Ascending aorta (tissue), 2 donors: ENCODE measurements around the gene SORCS3. TPM values are rescaled to one million over a fixed set of nuclear protein-coding genes. Genes with fewer than 3 reads are reported as not detected.
A peak's percentile ranks its signal among the peaks of the same experiment; 100 is the strongest.

Experiments used
- DNase-seq, 2 donors: peaks; one replicate each; pipeline ENCODE4 v3.0.0-alpha.2; 2019; ENCODE audit warnings: low spot score in 2 of 2
- H3K27ac ChIP-seq, 2 donors: fragments of 200-600 bp; sonication (generic); one replicate each; pipeline ENCODE4 v1.5.1; 2016 to 2017; ENCODE audit warnings: mild to moderate bottlenecking in 1 of 2
- H3K27me3 ChIP-seq: fragments of 200-600 bp; sonication (generic); one replicate; pipeline ENCODE4 v1.5.1; 2017
- H3K36me3 ChIP-seq, 2 donors: fragments of 200-600 bp; sonication (generic); one replicate each; pipeline ENCODE4 v1.5.1; 2016
- H3K4me1 ChIP-seq, 2 donors: fragments of 200-600 bp; sonication (generic); one replicate each; pipeline ENCODE4 v1.5.1; 2016 to 2017; ENCODE audit warnings: mild to moderate bottlenecking in 1 of 2
- H3K4me3 ChIP-seq, 2 donors: fragments of 200-600 bp; sonication (generic); one replicate each; pipeline ENCODE4 v1.5.1; 2016 to 2017; ENCODE audit warnings: mild to moderate bottlenecking in 1 of 2
- H3K9me3 ChIP-seq, 2 donors: fragments of 200-600 bp; sonication (generic); one replicate each; pipeline ENCODE4 v1.5.1; 2016
- intact Hi-C: fragments of 100-400 bp; cut with DNase I; formaldehyde crosslinking; loops from one replicate; pipeline ENCODE4 v1.15.1; 2023
- total RNA-seq: library from RNA; depleted of rRNA; stranded (reverse); fragments of >200 nt; gene quantifications from one replicate; pipeline ENCODE4 v1.1.0, GENCODE V29; 2016
- TF ChIP-seq, protein P1 (sequence below), 3 experiments: fragments of 200-600 bp in 2 of 3; fragments of 450-650 bp in 1 of 3; sonication (generic) in 2 of 3; IDR thresholded peaks; one replicate each; pipeline ENCODE4 v1.5.1; 2016 to 2019; ENCODE audit warnings: antibody characterized with exemption in 3 of 3, mild to moderate bottlenecking in 1 of 3, moderate library complexity in 1 of 3

The SORCS3 gene
- total RNA-seq, 1 donor from 2014 or later, result not detected

DNA sequence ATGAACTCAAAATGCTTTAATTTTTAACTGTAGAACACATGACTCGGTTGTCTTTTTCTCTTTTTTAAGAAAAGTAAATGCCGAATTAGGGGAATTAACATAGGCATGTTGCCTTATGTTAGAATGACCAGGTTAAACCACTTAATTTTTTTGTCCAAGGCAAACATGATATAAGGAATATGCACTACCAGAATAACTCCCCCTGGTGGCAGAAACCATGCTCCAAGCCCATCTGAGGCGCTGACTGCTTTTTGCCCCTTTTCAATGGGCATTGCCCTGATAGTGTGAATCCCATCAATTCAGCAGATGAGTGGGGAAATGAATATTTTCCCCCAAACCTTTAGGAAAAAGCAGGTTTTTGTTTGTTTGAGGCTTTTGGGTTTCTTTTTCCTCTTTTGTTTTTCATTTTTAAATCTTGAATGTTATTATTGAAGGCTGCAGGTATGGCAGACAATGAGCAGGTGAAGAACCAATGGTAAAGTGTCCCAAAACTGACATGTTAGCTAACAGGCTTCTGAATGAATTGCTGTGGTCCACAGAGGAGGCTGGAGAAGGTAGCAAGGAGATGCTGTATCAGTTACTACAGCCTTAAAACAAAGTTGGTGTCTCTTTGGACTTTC lies 284.3 kb downstream of the SORCS3 start:
- H3K4me1 ChIP-seq, result no peaks in the 10 kb centered on the region
- TF ChIP-seq, protein P1, sequence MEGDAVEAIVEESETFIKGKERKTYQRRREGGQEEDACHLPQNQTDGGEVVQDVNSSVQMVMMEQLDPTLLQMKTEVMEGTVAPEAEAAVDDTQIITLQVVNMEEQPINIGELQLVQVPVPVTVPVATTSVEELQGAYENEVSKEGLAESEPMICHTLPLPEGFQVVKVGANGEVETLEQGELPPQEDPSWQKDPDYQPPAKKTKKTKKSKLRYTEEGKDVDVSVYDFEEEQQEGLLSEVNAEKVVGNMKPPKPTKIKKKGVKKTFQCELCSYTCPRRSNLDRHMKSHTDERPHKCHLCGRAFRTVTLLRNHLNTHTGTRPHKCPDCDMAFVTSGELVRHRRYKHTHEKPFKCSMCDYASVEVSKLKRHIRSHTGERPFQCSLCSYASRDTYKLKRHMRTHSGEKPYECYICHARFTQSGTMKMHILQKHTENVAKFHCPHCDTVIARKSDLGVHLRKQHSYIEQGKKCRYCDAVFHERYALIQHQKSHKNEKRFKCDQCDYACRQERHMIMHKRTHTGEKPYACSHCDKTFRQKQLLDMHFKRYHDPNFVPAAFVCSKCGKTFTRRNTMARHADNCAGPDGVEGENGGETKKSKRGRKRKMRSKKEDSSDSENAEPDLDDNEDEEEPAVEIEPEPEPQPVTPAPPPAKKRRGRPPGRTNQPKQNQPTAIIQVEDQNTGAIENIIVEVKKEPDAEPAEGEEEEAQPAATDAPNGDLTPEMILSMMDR (IDR thresholded peaks at IDR 0.05), result peak in 2 of 3 experiments; percentile 8 to 37
- H3K27me3 ChIP-seq, result no peaks in the 10 kb centered on the region
- intact Hi-C loops, result no loop called here
- H3K27ac ChIP-seq, result no peak overlapping the region
- no peak for DNase-seq
- no peaks in the 10 kb centered on the region for H3K36me3 ChIP-seq
- no peak overlapping the region for H3K4me3 ChIP-seq
- no peaks in the 10 kb centered on the region for H3K9me3 ChIP-seq

DNA sequence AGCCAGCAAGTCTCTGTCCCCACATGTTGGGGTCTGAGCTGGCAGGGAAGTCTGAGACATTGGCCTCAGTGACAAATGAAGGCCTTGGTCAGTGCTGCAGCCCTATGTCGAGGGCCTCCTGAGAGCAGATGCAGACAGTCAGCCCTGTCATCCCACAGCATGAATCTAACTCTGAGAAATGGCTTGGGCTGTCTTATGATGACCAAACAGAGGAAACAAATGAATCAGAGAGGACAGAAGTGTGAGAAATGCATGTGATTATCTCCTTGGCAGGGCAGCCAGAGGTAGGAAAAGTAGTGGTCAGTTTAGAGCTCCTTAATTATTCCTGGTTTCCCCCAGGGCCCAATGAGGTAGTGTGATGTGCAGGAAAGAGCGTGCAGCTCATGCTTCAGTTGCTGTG lies 287.6 kb downstream of the SORCS3 start:
- intact Hi-C loops, result no loop called here
- no peaks in the 10 kb centered on the region for H3K4me1 ChIP-seq
- H3K27ac ChIP-seq, result no peak overlapping the region
- H3K36me3 ChIP-seq, result no peaks in the 10 kb centered on the region
- no peak for DNase-seq
- no peaks in the 10 kb centered on the region for H3K9me3 ChIP-seq
- TF ChIP-seq, protein P1 (IDR thresholded peaks at IDR 0.05), result no peak
- H3K27me3 ChIP-seq, result no peaks in the 10 kb centered on the region
- no peak overlapping the region for H3K4me3 ChIP-seq

DNA sequence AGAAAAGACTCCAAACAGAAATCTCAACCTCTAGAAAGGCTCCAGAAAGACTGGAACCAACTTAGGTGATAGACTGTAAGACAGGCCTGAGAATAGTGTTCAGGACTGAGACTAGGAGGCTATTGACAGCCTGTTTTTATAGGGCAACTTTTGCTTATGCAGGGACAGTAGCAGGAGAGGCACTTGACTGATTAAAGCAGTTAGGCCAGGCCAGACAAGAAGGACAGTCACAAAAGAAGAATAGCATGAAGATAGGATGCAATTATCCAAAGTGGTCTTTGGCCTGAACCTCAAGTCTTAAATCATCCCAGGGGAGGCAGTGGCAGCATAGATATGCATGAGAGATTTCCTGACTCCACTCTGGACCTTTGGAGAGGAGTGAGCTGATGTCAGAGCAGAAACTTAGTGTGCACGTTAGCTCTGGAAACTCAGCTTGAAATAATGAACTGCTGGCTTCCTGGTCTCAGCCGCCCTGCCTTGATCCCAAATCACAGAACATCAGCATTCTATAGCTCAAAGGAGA lies 290.6 kb downstream of the SORCS3 start:
- TF ChIP-seq, protein P1 (IDR thresholded peaks at IDR 0.05), result no peak
- H3K27me3 ChIP-seq, result no peaks in the 10 kb centered on the region
- H3K27ac ChIP-seq, result no peak overlapping the region
- intact Hi-C loops, result no loop called here
- no peak for DNase-seq
- no peak overlapping the region for H3K4me3 ChIP-seq
- H3K9me3 ChIP-seq, result no peaks in the 10 kb centered on the region
- H3K36me3 ChIP-seq, result no peaks in the 10 kb centered on the region
- no peaks in the 10 kb centered on the region for H3K4me1 ChIP-seq

DNA sequence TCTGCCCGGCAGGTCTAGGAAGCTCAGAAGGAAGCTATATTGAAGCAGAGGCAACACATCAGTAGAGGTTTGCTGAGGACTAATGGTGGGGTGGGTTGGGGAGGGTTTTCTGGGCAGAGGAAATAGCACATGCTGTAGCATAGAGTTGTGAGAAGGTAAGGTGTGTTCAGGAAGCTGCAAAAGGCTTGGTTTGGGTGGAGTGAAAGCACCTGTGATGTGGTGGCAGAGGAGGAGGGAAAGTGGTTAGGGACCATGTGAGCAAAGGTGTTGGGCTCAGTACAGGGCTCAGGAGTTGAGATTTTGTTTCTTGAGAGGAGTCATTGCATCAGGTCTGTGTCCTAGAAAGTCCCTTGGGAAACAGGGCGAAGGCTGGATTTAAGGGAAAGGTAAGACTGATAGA lies 294.6 kb downstream of the SORCS3 start:
- no peak overlapping the region for H3K27ac ChIP-seq
- intact Hi-C loops, result no loop called here
- H3K4me3 ChIP-seq, result no peak overlapping the region
- H3K4me1 ChIP-seq, result no peaks in the 10 kb centered on the region
- no peaks in the 10 kb centered on the region for H3K27me3 ChIP-seq
- TF ChIP-seq, protein P1 (IDR thresholded peaks at IDR 0.05), result no peak
- H3K36me3 ChIP-seq, result no peaks in the 10 kb centered on the region
- H3K9me3 ChIP-seq, result no peaks in the 10 kb centered on the region
- DNase-seq, result no peak

DNA sequence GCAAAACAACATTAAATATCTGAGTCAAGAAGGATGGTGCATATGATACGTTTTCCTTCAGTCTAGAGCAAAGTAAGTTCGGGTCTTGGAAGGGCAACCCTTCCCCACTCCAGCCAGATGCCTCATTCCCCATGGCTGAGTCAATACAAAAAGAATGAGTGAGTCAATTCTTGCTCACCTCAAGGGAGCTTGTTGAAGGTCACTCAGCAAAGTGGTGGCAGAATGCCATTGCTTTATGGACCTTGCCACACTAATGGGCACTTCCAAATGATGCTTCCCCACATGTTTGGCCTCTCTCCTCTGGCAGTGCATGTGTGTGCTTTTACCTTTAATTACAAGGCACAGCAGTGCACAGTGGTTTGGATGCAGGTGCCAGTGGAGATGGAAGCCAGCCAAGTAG lies 296.5 kb downstream of the SORCS3 start:
- intact Hi-C loops, result no loop called here
- TF ChIP-seq, protein P1 (IDR thresholded peaks at IDR 0.05), result no peak
- Histone ChIP-seq H3K4me1 (no peaks in the 10 kb centered on the region), H3K27ac (no peak overlapping the region), H3K4me3 (no peak overlapping the region), H3K27me3 (no peaks in the 10 kb centered on the region), H3K36me3 (no peaks in the 10 kb centered on the region), H3K9me3 (no peaks in the 10 kb centered on the region)
- DNase-seq, result no peak
